K562 (cell line): Measurements from ENCODE around the gene HOXB3. TPM values are rescaled to one million over a fixed set of nuclear protein-coding genes. Genes with fewer than 3 reads are reported as not detected.

Source experiments
- BMI1 ChIP-seq: fragments of 150-350 bp; IDR thresholded peaks from 2 replicates; pipeline ENCODE4 v1.6.1; 2014; ENCODE audit warnings: low read length
- CREB1 ChIP-seq, 2 experiments: sonication (generic) in 1 of 2; formaldehyde crosslinking in 1 of 2; IDR thresholded peaks; 2 replicates each; pipeline versions ENCODE4 v1.6.1 to v1.8.0; 2012 to 2022; ENCODE audit warnings: inconsistent platforms in 1 of 2, mild to moderate bottlenecking in 1 of 2, missing genetic modification reagents in 1 of 2, moderate library complexity in 1 of 2
- DPF2 ChIP-seq: fragments of 450-650 bp; IDR thresholded peaks from 2 replicates; pipeline ENCODE4 v1.6.1; 2016
- EWSR1 ChIP-seq: fragments of 450-650 bp; IDR thresholded peaks from 2 replicates; pipeline ENCODE4 v1.6.1; 2018; ENCODE audit warnings: borderline replicate concordance, mild to moderate bottlenecking, low read depth, moderate library complexity; ENCODE audit not compliant: partially characterized antibody
- FOSL1 ChIP-seq: fragments of 200-800 bp; sonication (Bioruptor generic); conservative IDR thresholded peaks from 2 replicates; pipeline ENCODE4 v1.6.1; 2016; ENCODE audit warnings: missing genetic modification characterization, missing compliant biosample characterization
- GATAD2A ChIP-seq: fragments of 450-650 bp; IDR thresholded peaks from 2 replicates; pipeline ENCODE4 v1.6.1; 2017
- HDAC6 ChIP-seq: IDR thresholded peaks from 2 replicates; pipeline ENCODE4 v1.6.1; 2012; ENCODE audit warnings: low read depth, mild to moderate bottlenecking, control low read depth, inconsistent platforms, low read length, moderate library complexity
- KLF6 ChIP-seq: fragments of 250-450 bp; sonication (Bioruptor Pico); IDR thresholded peaks from 2 replicates; pipeline ENCODE4 v1.4.0; 2020; ENCODE audit warnings: mild to moderate bottlenecking, moderate library complexity, borderline replicate concordance
- NCOA4 ChIP-seq: fragments of 450-650 bp; IDR thresholded peaks from 2 replicates; pipeline ENCODE4 v1.6.1; 2018; ENCODE audit warnings: mild to moderate bottlenecking; ENCODE audit not compliant: partially characterized antibody
- NONO ChIP-seq, 2 experiments: fragments of 200-400 bp in 1 of 2; fragments of 450-650 bp in 1 of 2; formaldehyde crosslinking in 1 of 2; IDR thresholded peaks; 2 replicates each; pipeline ENCODE4 v1.6.1; 2017; ENCODE audit warnings: low read depth in 2 of 2, mild to moderate bottlenecking in 2 of 2, moderate library complexity in 2 of 2, low read length in 1 of 2
- NUFIP1 ChIP-seq: fragments of 450-650 bp; IDR thresholded peaks from 2 replicates; pipeline ENCODE4 v1.6.1; 2018; ENCODE audit not compliant: partially characterized antibody
- PBX2 ChIP-seq, 2 experiments: IDR thresholded peaks in 1 of 2; conservative IDR thresholded peaks in 1 of 2; 2 replicates each; pipeline ENCODE4 v1.6.1; 2016; ENCODE audit warnings: low read depth in 2 of 2, mild to moderate bottlenecking in 1 of 2, missing compliant biosample characterization in 1 of 2, missing genetic modification characterization in 1 of 2, moderate library complexity in 1 of 2
- PRMT5 ChIP-seq: sonication (generic); formaldehyde crosslinking; IDR thresholded peaks from 2 replicates; pipeline ENCODE4 v1.5.0; 2020; ENCODE audit warnings: missing genetic modification reagents
- RBM39 ChIP-seq: fragments of 200-400 bp; formaldehyde crosslinking; optimal IDR thresholded peaks from 2 replicates; pipeline ENCODE3; 2018; ENCODE audit warnings: low read depth, low read length
- SRSF9 ChIP-seq: fragments of 200-400 bp; formaldehyde crosslinking; IDR thresholded peaks from 2 replicates; pipeline ENCODE4 v1.6.1; 2017; ENCODE audit warnings: low read depth, low read length, borderline replicate concordance
- ZBTB5 ChIP-seq: fragments of 450-650 bp; IDR thresholded peaks from 2 replicates; pipeline ENCODE4 v1.6.1; 2017; ENCODE audit warnings: antibody characterized with exemption
- ZNF282 ChIP-seq: sonication (generic); formaldehyde crosslinking; IDR thresholded peaks from 2 replicates; pipeline ENCODE4 v1.8.1; 2023; ENCODE audit warnings: missing genetic modification reagents
- ZNF785 ChIP-seq: fragments of 250-450 bp; sonication (Bioruptor Pico); IDR thresholded peaks from 2 replicates; pipeline ENCODE4 v1.4.0; 2020; ENCODE audit warnings: mild to moderate bottlenecking
- ZZZ3 ChIP-seq: fragments of 450-650 bp; IDR thresholded peaks from 2 replicates; pipeline ENCODE4 v1.6.1; 2016; ENCODE audit warnings: antibody characterized with exemption, mild to moderate bottlenecking, moderate library complexity
- polyA plus RNA-seq, 8 experiments: library from polyadenylated mRNA; depleted of rRNA in 4 of 8; stranded (reverse) in 5 of 8; unstranded in 3 of 8; fragments of >200 nt; fragmentation: Nextera tagmentation in 2 of 8; fragmentation: Illumina TruSeq in 1 of 8; extraction: Ambion mirVana in 2 of 8; extraction: Trizol in 1 of 8; gene quantifications; 2 replicates each; pipeline versions ENCODE4 v1.2.1 to v1.2.3, GENCODE V29; 2011 to 2014; ENCODE audit warnings: inconsistent platforms in 1 of 8, missing spikeins in 1 of 8
- total RNA-seq, 7 experiments: library from RNA; depleted of rRNA in 6 of 7; stranded (reverse); fragments of >200 nt in 6 of 7; fragmentation: Illumina TruSeq in 2 of 7; extraction: Trizol in 2 of 7; gene quantifications; 2 replicates each; pipeline versions ENCODE4 v1.2.1 to v1.2.3, GENCODE V29; 2011 to 2021; ENCODE audit warnings: low replicate concordance in 1 of 7
- TF ChIP-seq, protein P1 (sequence below): IDR thresholded peaks from 3 replicates; pipeline ENCODE4 v1.6.1; 2011; ENCODE audit warnings: borderline replicate concordance, mild to moderate bottlenecking, moderate library complexity; ENCODE audit not compliant: insufficient read length; ENCODE audit errors: extremely low read depth

Gene HOXB3
- total and polyA plus RNA-seq, 9 of the 15 experiments (the other 6 are each of a cell fraction or from before 2014, with no cell fraction given) = 2.4 to 41.3 (median 20.2) TPM

GRCh38 chr17:48546924-48547807 lies 42.9 kb downstream of the HOXB3 start (continued):
- TF ChIP-seq FOSL1 (tag) (0 out of 2 replicates have a peak, but pooled peaks have one; percentile 22), EWSR1 (no peak), RBM39 (no peak), PRMT5 (CRISPR knock-in tag) (no peak), ZNF282 (no peak), ZZZ3 (no peak), BMI1 (no peak), HDAC6 (no peak), ZNF785 (CRISPR knock-in tag) (no peak), NUFIP1 (no peak), PBX2 (CRISPR knock-in tag; IDR thresholded peaks at IDR 0.05; ENCODE audit: low read depth) (no peak), PBX2 (tag; conservative IDR thresholded peaks at IDR 0.05; ENCODE audit: low read depth) (peak; percentile 86), DPF2 (peak; percentile 82; the same call in 1 of the 2 replicates), GATAD2A (peak; percentile 77), ZBTB5 (no peak), KLF6 (CRISPR knock-in tag) (peak; percentile 14; the same call in 1 of the 2 replicates), SRSF9 (no peak), NONO (IDR thresholded peaks at IDR 0.05; ENCODE audit: low read depth in 2 of 2, low read length in 1 of 2) (no peak), CREB1 (IDR thresholded peaks at IDR 0.05) (no peak), CREB1 (CRISPR knock-in tag; IDR thresholded peaks at IDR 0.05) (no peak), NCOA4 (no peak)
- TF ChIP-seq, protein P1, sequence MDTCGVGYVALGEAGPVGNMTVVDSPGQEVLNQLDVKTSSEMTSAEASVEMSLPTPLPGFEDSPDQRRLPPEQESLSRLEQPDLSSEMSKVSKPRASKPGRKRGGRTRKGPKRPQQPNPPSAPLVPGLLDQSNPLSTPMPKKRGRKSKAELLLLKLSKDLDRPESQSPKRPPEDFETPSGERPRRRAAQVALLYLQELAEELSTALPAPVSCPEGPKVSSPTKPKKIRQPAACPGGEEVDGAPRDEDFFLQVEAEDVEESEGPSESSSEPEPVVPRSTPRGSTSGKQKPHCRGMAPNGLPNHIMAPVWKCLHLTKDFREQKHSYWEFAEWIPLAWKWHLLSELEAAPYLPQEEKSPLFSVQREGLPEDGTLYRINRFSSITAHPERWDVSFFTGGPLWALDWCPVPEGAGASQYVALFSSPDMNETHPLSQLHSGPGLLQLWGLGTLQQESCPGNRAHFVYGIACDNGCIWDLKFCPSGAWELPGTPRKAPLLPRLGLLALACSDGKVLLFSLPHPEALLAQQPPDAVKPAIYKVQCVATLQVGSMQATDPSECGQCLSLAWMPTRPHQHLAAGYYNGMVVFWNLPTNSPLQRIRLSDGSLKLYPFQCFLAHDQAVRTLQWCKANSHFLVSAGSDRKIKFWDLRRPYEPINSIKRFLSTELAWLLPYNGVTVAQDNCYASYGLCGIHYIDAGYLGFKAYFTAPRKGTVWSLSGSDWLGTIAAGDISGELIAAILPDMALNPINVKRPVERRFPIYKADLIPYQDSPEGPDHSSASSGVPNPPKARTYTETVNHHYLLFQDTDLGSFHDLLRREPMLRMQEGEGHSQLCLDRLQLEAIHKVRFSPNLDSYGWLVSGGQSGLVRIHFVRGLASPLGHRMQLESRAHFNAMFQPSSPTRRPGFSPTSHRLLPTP = no peak
